OCI-LY7 (cell line): Measurements from ENCODE around the gene PYHIN1.

Source experiments
- CTCF ChIP-seq: fragments of 200-600 bp; sonication (generic); conservative IDR thresholded peaks from 2 replicates; pipeline ENCODE4 v1.5.1; 2014; ENCODE audit warnings: mild to moderate bottlenecking, antibody characterized with exemption, low read length, moderate library complexity, mixed read lengths
- EZH2phosphoT487 ChIP-seq: fragments of 200-600 bp; sonication (generic); IDR thresholded peaks from 2 replicates; pipeline ENCODE4 v1.6.1; 2018; ENCODE audit warnings: low read depth, borderline replicate concordance, mild to moderate bottlenecking, mixed run types, antibody characterized with exemption, low read length, moderate library complexity, mixed read lengths

- TF ChIP-seq CTCF (no peak), EZH2phosphoT487 (no peak)
Measured at GRCh38 chr1:158898722-158899121, 32.6 kb upstream of the PYHIN1 start.
